ENCODE results near the gene CHST11.

CHST11 gene

GRCh38 chr12:104694161-104694560 lies 237.4 kb downstream of the CHST11 start:
- no peak overlapping the region for H3K27ac Mint-ChIP-seq
- no peak overlapping the region for H3K4me3 Mint-ChIP-seq
- ATAC-seq (ENCODE audit: low read depth), result no peak
- H3K4me1 Mint-ChIP-seq, result peaks cover 48% of the 10 kb centered on the region
- DNase-seq (ENCODE audit: low spot score in 2 of 2), result no peak
- peaks cover 3% of the 10 kb centered on the region for H3K9me3 Mint-ChIP-seq
- peaks cover 9% of the 10 kb centered on the region for H3K36me3 Mint-ChIP-seq
- H3K27me3 Mint-ChIP-seq, result no peaks in the 10 kb centered on the region

DNA sequence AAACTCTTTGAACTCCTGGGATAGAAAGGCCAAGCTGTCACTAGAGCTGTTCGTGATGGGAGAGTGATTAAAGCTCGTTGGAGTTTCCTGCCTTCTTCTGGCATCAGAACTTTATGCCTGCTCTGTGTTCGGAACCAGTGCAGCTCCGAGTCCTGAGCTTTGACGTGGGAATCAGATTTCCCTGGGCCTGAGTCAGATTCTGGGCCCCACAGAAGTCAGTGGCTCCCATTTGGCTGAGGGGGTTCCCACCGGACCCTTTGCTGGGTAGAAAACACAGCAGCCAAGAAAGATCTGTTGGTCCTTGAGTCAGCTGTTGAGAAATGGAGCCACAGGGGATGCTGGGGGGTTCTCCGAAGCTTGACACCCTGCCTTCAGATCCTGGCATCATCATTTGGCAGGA lies 238.0 kb downstream of the CHST11 start:
- Mint-ChIP-seq H3K27ac (no peak overlapping the region), H3K36me3 (peaks cover 9% of the 10 kb centered on the region), H3K4me3 (no peak overlapping the region), H3K9me3 (peaks cover 3% of the 10 kb centered on the region), H3K4me1 (peaks cover 52% of the 10 kb centered on the region), H3K27me3 (no peaks in the 10 kb centered on the region)
- no peak for ATAC-seq (ENCODE audit: low read depth)
- DNase-seq (ENCODE audit: low spot score in 2 of 2), result no peak

DNA sequence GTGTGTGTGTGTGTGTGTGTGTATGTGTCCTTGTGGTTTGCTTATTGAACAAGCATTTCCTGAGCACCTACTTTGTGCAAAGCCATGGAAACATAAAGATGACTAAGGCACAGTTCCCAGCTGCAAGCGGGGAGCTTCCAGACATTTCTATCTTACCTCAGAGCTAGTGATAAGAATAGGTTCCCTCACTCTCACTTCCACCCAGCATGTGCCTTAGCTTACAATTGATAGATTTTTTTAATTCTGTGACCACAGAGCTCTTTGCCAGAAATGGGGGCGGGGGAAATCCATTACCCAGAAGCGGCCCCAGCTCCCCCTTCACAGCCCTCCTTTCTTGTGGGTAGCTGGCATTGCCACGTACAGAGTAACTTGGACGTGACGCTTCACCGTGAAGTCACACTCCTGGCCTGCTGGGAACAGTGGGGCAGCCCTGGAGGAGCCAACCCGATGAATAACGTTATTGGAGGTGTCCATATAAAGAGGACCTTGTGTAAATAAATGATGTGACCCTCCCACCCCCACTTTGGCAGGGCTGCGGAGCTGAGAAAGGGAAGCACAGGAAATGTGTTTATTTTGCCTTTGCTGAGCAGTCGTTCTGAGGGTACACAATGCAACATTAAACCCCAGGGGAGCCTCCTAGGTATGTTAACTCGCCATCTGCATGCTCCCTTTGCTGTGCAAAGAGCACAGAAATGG lies 238.9 kb downstream of the CHST11 start:
- H3K4me1 Mint-ChIP-seq, result peaks cover 54% of the 10 kb centered on the region
- no peaks in the 10 kb centered on the region for H3K27me3 Mint-ChIP-seq
- peaks cover 3% of the 10 kb centered on the region for H3K9me3 Mint-ChIP-seq
- DNase-seq (ENCODE audit: low spot score in 2 of 2) (peak; percentile 44 to 52), ATAC-seq (ENCODE audit: low read depth) (peak; percentile 73)
- H3K27ac Mint-ChIP-seq, result peak overlapping the region; percentile 79
- H3K36me3 Mint-ChIP-seq, result peaks cover 9% of the 10 kb centered on the region
- peak overlapping the region; percentile 30 for H3K4me3 Mint-ChIP-seq

- peaks cover 3% of the 10 kb centered on the region for H3K9me3 Mint-ChIP-seq
- no peak for ATAC-seq (ENCODE audit: low read depth)
- no peaks in the 10 kb centered on the region for H3K27me3 Mint-ChIP-seq
- H3K36me3 Mint-ChIP-seq, result peaks cover 9% of the 10 kb centered on the region
- H3K27ac Mint-ChIP-seq, result no peak overlapping the region
- DNase-seq (ENCODE audit: low spot score in 2 of 2), result no peak
- H3K4me1 Mint-ChIP-seq, result peaks cover 45% of the 10 kb centered on the region
- H3K4me3 Mint-ChIP-seq, result no peak overlapping the region
These were observed 240.4 kb downstream of the CHST11 start for GRCh38 chr12:104697186-104697585.

GRCh38 chr12:104698871-104699270 lies 242.1 kb downstream of the CHST11 start:
- no peak for ATAC-seq (ENCODE audit: low read depth)
- H3K27ac Mint-ChIP-seq, result no peak overlapping the region
- peaks cover 45% of the 10 kb centered on the region for H3K4me1 Mint-ChIP-seq

GRCh38 chr12:104699489-104700190 lies 242.9 kb downstream of the CHST11 start:
- Mint-ChIP-seq H3K9me3 (no peaks in the 10 kb centered on the region), H3K4me3 (no peak overlapping the region), H3K4me1 (peaks cover 40% of the 10 kb centered on the region), H3K27me3 (no peaks in the 10 kb centered on the region), H3K36me3 (peaks cover 5% of the 10 kb centered on the region), H3K27ac (peak overlapping the region; percentile 71)
- peak in 1 of 2 donors; percentile 26 for DNase-seq (ENCODE audit: low spot score in 2 of 2)
- peak; percentile 73 for ATAC-seq (ENCODE audit: low read depth)

More at GRCh38 chr12:104698871-104699270, 242.1 kb downstream of the CHST11 start:
- Mint-ChIP-seq H3K9me3 (no peaks in the 10 kb centered on the region), H3K4me3 (no peak overlapping the region), H3K27me3 (no peaks in the 10 kb centered on the region), H3K36me3 (peaks cover 5% of the 10 kb centered on the region)
- no peak for DNase-seq (ENCODE audit: low spot score in 2 of 2)

- H3K4me3 Mint-ChIP-seq, result no peak overlapping the region
These were observed 243.6 kb downstream of the CHST11 start for GRCh38 chr12:104700324-104700723.

GRCh38 chr12:104701301-104701700 lies 244.6 kb downstream of the CHST11 start:
- no peak for ATAC-seq (ENCODE audit: low read depth)
- H3K27ac Mint-ChIP-seq, result no peak overlapping the region
- H3K4me1 Mint-ChIP-seq, result peaks cover 29% of the 10 kb centered on the region
- H3K36me3 Mint-ChIP-seq, result peaks cover 5% of the 10 kb centered on the region
- no peaks in the 10 kb centered on the region for H3K9me3 Mint-ChIP-seq
- no peak for DNase-seq (ENCODE audit: low spot score in 2 of 2)
- H3K4me3 Mint-ChIP-seq, result no peak overlapping the region
- H3K27me3 Mint-ChIP-seq, result no peaks in the 10 kb centered on the region

More at GRCh38 chr12:104700324-104700723, 243.6 kb downstream of the CHST11 start:
- H3K27ac Mint-ChIP-seq, result no peak overlapping the region
- DNase-seq (ENCODE audit: low spot score in 2 of 2) (no peak), ATAC-seq (ENCODE audit: low read depth) (no peak)
- peaks cover 36% of the 10 kb centered on the region for H3K4me1 Mint-ChIP-seq
- no peaks in the 10 kb centered on the region for H3K9me3 Mint-ChIP-seq
- H3K36me3 Mint-ChIP-seq, result peaks cover 5% of the 10 kb centered on the region
- H3K27me3 Mint-ChIP-seq, result no peaks in the 10 kb centered on the region

DNA sequence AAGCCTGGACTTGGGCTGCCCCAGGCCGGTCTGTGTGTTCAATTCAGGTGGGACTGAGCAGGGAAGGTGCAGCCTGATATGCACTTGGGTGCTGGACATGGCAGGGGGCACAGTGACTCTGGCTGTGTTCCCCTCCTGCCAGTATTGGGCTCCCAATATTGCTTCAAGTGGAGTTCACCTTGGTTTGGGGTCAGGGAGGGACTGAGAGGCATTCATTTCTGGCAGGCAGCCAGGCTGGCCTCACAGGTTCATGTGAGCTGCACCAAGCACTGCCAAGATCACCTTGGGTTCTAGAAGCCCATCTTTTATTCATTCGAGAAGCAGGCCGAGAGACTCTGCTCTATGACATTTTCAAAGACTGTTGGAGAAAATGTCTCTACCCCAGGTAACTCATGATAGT lies 245.0 kb downstream of the CHST11 start:
- ATAC-seq (ENCODE audit: low read depth) (no peak), DNase-seq (ENCODE audit: low spot score in 2 of 2) (no peak)
- no peak overlapping the region for H3K27ac Mint-ChIP-seq
- no peak overlapping the region for H3K4me3 Mint-ChIP-seq
- H3K4me1 Mint-ChIP-seq, result peaks cover 27% of the 10 kb centered on the region
- H3K36me3 Mint-ChIP-seq, result peaks cover 7% of the 10 kb centered on the region
- no peaks in the 10 kb centered on the region for H3K9me3 Mint-ChIP-seq
- no peaks in the 10 kb centered on the region for H3K27me3 Mint-ChIP-seq

DNA sequence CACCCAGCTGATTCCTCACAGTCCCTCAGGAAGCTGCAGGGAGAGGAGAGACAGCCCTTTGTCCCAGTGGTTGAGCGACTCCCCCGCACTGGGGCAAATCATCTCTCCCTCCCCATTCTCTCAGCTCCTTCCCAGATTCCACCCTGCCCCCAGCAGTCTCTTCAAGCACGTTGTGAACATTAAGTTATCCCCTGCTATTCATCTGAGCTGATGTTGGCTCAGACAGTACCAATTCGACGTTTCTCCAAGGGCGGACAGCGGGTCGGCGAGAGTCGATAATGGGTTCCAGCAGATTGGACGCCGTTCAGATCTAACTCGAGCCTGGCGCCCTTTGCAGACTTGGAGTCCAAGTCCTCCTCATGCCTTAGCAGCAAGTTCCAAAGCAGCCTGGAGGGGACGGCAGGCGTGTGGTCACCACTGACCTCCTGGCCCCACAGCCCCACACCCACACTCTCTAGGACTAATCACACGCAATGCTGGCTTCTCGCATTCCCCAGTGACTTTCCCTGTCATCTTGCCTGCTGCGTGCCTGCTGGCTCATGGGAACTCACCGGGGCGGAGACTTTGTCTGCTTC lies 245.9 kb downstream of the CHST11 start:
- DNase-seq (ENCODE audit: low spot score in 2 of 2), result no peak
- H3K4me3 Mint-ChIP-seq, result no peak overlapping the region
- H3K4me1 Mint-ChIP-seq, result peaks cover 22% of the 10 kb centered on the region
- no peaks in the 10 kb centered on the region for H3K27me3 Mint-ChIP-seq
- ATAC-seq (ENCODE audit: low read depth), result no peak
- H3K9me3 Mint-ChIP-seq, result no peaks in the 10 kb centered on the region
- peaks cover 8% of the 10 kb centered on the region for H3K36me3 Mint-ChIP-seq
- no peak overlapping the region for H3K27ac Mint-ChIP-seq

DNA sequence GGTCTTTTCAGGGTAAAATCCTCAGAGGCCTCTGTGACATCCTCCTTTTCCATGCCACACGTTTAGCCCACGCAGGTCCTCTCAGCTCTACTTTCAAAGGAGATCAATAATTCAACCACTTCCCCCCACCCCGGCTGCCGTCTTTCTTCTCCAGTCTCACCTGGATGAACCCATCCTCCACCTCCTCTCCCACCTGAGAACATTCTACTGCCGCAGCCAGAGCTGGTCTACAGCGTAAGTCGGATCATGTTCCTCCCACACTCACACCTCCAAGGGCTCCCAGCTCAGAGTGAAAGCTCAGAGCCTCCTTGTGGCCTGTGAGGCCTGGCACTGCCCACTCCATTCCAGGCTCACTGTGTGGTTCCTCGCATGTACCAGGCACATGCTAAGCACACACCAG lies 246.6 kb downstream of the CHST11 start:
- no peak for ATAC-seq (ENCODE audit: low read depth)
- Mint-ChIP-seq H3K4me1 (peaks cover 18% of the 10 kb centered on the region), H3K27ac (no peak overlapping the region), H3K9me3 (no peaks in the 10 kb centered on the region), H3K36me3 (peaks cover 4% of the 10 kb centered on the region), H3K4me3 (no peak overlapping the region), H3K27me3 (no peaks in the 10 kb centered on the region)
- no peak for DNase-seq (ENCODE audit: low spot score in 2 of 2)

- no peak for DNase-seq (ENCODE audit: low spot score in 2 of 2)
- Mint-ChIP-seq H3K36me3 (peaks cover 6% of the 10 kb centered on the region), H3K4me3 (no peak overlapping the region), H3K9me3 (no peaks in the 10 kb centered on the region), H3K27ac (no peak overlapping the region), H3K27me3 (no peaks in the 10 kb centered on the region), H3K4me1 (peaks cover 18% of the 10 kb centered on the region)
- no peak for ATAC-seq (ENCODE audit: low read depth)
These were observed 247.6 kb downstream of the CHST11 start for GRCh38 chr12:104704224-104704779.

GRCh38 chr12:104707194-104707593 lies 250.4 kb downstream of the CHST11 start:
- H3K27ac Mint-ChIP-seq, result no peak overlapping the region
- peaks cover 6% of the 10 kb centered on the region for H3K36me3 Mint-ChIP-seq
- H3K9me3 Mint-ChIP-seq, result no peaks in the 10 kb centered on the region
- peaks cover 15% of the 10 kb centered on the region for H3K4me1 Mint-ChIP-seq
- H3K27me3 Mint-ChIP-seq, result no peaks in the 10 kb centered on the region
- H3K4me3 Mint-ChIP-seq, result no peak overlapping the region
- ATAC-seq (ENCODE audit: low read depth) (no peak), DNase-seq (ENCODE audit: low spot score in 2 of 2) (no peak)

Data from memory B cell (primary cell).